HG02981 (cell line): Measurements from ENCODE around the gene MKNK1.

Experiments used
- ATAC-seq: cut with Tn5 transposase; IDR thresholded peaks from one replicate; pipeline ENCODE4 v1.9.1; 2021; ENCODE audit warnings: mild to moderate bottlenecking, moderate library complexity; ENCODE audit not compliant: unreplicated experiment

The MKNK1 gene

DNA sequence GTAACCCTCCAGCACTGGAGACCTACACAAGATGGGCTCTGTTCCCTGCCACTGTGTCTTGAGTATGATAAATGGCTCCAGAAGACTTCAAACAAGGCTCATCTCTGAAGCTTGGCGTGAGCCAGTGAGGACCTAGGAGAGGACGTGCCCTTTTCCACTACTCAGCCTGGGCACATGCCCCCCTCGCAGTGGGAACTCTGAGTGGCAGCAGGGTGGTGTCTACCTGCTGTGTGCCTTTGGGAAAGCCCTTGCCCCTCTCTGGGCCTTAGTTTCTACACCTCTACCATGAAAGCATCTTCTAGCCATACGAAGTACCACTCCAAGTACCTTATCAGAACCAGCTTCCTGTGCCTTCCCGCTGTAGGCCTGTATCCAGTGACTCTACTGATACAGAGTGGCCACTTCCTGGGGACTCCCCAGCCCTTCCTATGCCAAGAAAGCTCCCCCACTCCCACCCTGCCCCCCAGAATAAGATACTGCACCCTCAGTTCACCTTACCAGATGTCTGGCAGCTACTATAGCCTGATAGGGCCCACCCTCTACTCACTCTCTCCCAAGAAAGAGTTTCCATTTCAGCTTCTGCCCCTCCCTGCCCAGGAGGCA is 15.7 kb upstream of the MKNK1 start:
- no peak for ATAC-seq

DNA sequence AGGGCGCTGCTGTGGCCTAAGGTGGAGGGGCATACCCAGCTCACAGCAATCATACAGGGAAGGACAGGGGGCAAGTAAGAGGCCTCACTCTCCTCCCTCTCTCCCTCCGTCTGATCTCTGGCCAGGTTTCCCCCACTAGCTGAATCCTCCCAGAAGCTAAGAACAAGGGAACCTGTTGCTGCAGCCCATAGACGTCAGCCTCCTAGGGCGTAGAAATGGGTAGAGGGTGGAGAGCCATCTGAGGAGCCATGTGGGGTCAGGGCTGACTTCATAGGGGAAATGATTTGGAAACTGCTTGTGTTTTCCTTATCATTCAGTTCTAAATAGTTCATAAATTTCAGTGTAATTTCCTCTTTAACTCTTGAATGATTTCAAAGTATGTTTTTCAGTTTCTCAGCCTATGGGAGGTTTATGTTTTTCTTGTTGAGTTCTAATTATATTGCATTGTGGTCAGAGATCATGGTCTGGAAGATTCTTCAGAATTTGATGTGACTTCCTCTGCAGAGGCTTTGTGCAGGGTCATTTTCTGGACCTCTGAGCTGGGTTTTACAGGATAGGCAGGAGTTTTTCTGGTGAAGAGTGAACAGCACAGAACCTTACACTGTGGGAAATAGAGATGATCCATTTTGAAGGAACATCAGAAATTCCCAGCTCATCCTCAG is 14.8 kb upstream of the MKNK1 start:
- no peak for ATAC-seq

DNA sequence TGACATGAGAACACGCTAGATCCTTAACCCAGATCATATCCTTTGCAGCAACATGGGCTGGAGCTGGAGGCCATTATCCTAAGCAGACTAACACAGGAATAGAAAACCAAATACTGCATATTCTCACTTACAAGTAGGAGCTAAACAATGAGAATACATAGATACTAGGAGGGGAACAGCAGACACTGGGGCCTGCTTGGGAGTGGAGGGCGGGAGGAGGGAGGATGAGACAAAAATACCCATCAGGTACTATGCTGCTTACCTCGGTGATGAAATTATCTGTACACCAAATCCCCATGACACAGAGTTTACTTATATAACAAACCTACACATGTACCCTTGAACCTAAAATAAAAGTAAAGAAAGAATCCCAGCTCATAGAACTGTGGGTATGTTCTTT is 13.8 kb upstream of the MKNK1 start:
- no peak for ATAC-seq

DNA sequence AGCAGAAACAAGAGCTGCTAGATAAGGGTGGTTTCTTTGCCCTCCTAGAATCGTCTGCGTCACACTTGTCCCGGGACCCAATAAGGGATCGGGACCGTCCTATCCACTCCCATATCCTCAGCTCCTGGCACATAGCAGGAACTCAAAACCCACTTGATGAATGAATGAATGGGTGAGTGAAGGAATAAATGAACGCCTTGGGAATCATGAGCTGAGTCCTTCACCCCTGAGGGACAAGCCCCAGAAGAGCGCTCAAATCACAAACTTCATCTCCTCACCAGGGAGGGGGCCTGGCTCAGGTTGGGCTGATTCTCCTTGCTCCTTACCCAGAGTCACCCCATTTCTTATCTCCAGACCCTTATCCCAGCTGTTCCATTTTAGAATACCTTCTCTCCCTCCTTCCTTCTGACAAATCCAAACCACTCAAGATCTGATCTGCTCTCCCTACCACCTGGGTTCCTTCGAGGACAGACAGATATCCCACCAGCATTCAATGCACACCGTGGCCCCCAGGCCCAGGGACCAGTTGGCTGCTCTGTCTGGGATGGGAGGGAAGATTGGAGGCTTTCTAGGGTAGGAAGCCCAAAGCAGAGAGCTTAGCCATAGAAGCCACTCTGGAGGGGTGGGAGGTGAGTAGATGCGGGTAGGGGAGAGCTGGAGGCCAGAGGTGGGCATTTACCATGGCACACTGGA is 13.2 kb upstream of the MKNK1 start:
- no peak for ATAC-seq

DNA sequence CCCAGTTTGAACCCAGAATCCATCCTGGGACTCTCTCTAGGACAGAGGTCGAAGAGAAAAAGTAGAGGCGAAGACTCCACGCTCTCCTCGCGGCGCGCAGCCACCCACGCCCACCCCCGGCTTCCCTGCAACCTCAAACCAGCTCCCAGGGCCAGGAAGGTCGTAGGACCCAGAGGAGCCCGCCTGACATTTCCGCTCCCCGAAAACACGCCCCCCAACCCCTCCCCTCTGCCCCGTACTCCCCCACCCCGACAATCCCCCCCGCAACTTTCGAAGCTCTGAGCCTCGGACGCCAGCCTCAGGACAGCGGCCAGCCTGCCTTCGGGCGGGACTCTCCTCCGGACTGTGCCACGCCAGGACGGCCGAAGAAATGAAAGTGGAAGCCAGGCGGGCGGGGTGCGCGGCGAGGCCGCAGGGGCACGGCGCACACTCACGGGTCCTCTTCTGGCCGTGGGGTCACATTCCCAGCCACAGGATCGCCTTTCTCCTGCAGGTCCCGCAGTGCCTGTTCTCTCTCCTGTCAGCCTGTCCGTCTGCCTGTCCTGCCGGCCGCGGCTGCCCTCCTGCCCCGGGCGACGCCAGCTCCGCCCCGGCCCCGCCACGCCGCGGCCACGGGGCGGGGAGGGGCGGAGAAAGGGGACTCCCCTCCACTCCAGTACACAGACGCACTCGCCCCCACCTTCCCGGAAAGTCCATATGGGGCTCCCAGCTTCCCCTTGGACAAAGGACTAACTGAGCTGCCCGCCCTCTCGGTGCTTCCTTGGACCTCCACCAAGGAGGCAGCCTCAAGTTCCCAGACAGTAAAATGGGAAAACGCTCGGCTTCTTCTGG is 12.4 kb upstream of the MKNK1 start, which contains the start of gene MOB3C:
Gene MOB3C, minus strand, starts transcription at position 535 of the 831 bp plus-strand sequence. CDS start 3,490 bp downstream, outside the sequence.
- peak; percentile 63 for ATAC-seq

DNA sequence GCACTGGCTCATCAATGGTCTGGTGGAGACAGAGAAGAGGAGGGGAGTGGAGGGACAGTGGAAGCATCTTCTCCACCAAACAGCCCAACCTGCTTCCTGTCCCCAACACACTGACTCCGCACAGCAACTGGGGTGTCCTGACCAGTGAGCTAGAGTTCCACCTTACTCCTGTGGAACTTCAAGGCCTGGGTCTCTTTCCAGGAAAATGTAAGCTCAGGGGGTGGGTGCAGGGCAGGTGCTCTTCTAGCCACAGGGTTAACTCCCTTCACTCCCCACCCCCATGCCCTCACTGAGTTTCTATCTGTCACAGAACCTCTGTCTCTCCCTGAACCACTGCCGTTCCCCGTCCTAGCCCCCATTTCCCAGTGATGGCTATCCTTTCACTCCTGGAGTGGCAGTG is 11.7 kb upstream of the MKNK1 start:
- no peak for ATAC-seq

DNA sequence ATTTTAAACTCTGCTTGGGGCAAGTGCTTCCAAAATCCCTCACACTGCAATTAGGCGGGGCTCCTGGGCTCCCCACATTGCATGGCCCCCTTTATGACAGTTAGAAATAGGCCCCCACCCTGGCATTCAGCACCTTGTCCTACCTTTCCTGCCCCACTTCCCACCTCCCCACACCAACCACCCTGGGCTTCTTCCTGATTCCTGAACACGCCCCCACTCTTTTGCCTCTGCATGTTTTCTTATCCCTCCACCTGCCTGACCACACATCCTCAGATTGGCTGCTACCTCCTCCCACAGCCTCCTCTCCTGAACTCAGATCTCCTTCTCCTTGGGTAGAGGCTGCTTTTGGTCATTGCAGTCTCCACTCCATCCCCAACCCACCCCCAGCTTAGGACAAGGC is 11.0 kb upstream of the MKNK1 start:
- no peak for ATAC-seq

DNA sequence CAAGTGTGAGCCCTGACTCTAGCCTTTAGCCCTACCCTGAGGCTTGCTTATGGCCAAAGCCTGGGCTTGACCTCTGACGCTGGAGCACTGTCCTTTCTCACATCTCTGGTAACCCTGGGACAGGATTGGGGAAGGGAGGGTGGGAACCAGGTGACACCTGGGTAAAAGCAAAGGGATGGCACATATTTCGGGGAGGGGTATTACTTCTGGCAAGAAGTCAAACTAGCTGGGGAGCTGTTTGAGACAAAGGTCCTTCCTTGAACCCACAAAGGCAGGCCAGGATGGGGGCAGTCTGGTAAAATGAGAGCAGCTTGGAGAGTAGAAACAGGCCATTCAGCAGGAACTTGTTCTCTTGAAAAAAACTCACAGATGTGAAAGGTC is 10.5 kb upstream of the MKNK1 start:
- ATAC-seq = no peak

DNA sequence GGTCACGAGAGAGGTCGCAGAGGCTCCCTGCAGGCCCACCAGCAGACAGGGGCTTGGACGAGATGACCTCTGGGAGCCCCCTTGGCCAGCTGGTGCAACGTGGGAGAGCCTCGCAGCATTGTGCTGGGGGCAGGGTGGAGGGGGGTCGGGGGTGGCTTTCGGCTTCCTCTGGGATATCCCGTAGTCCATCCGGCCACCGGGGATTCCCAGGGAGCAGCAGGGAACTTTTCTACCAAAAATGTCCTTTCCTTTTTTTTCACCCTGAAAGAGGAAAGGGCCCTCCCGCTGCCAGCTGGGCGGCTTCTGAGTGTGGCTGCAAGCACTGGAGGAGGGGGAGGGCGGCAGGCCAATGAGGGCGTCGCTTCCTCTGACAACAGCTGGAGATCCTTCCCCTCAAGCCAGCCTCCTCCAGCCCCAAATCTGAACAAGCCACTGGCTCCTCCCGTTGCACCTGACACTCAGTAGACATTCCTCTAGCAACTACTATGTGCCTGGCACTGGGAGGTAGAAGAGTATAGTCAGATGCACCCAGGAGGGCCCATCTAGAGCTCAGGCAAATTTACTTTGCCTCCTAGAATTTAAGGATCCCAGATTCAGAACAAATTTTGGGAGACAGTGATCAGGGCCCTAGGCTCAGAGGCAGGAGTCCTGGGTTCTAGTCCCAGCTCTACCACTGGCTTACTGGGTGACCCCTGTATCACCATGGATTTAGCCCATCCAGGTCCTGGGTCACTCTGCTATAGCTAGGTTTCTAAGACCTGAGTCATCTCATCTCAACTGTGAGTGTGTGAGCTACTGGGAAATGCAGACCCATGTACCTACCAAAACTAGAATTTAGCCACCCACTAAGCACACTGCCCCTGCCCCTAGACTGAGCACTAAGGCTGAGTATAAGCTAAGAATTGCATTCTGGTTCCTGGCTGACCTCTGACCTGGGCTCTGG is 9.9 kb upstream of the MKNK1 start:
- peak; percentile 47 for ATAC-seq

DNA sequence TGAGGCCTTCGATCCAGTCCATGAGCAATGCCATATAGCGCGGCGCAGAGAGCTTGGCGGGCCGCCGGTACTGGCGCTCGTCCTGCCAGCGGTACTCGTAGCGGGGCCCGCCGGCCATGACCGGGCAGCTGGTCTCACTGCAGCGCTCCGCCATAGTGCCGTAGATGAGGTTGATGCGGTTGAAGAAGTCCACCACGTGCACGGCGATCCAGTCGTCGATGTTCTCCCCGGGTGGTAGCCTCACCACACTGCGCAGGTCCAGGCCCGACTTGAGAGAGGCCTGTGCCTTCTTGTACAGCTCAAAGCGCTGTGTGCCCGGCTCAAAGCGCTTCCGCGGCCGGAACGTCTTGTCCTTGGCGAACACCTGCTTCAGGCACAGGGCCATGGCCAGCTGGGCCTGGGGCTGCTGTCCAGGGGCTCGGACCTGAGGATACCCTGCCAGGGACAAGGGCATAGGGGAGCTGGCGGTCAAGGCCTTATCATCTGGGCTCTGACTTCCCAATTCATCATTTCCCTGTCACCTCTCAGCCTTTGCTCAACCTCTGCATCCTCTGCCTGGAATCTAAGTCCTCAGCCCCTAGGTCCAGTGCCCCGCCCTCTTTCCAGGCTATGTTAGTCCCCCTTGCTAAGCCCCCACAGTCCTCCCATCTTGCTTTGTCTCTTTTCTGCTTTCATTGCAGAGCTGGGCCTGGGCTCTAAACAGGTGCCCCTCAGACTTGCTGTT is 9.0 kb upstream of the MKNK1 start:
- ATAC-seq = no peak

DNA sequence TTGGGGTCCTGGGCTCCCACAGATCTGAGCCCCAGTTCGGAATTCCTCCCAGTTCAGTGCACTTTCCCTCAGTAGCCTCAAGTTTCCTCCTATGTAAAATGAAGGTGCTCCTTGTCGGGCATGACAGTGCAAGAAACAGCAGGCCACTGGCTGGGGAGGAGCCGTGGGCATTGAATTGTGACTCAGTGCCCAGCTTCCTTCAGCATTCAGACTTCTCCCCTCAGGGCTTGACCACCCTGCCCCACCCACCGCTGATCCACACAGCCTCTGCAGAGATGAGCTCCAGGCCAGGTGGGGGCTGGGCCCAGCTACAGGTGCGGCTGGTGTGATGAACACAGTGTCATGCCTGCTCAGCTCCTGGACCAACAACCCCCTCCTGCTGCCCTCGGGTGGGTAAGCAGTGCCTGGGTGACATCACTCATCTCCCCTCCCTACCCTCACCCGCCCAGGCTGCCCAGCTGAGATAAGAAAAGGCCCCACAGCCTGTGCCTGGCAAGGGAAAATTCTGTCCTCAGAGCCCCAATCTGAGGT is 7.7 kb upstream of the MKNK1 start:
- no peak for ATAC-seq

DNA sequence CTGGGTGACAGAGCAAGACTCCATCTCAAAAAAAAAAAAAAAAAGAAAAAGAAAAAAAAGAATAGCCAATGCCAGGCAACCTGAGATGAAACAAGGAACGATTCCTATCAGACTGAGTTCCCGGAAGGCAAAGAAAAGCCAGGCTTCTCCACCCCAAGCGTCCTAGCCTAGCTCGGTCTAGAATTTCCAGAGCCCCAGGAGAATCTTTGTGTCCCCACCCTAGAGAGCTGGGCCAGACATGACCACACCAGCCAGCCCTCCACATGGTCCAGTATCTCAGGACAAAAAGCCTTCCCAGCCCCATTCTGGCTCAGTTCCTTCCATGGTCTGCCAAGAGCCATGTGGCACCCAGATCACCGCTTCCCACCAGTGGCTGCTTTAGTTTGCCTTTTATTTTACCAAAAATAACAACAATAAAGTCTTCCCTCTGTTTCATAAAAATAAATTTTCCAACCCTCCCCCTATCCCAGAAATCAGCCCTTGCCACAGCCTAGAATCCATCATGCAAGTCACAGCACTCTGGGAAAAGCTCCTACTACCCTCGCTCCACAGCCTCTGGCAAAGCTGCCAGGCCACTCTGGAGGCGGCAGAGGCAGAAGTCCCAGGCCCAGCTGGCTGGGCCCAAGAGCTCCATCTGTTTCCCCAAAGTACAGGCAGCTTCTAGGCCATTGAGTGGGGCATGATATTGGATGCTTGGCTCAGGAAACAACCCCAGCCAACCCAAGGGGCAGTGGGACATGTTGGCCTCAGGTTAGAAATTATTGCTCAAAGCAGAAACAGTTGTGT is 3.5 kb upstream of the MKNK1 start:
- no peak for ATAC-seq

DNA sequence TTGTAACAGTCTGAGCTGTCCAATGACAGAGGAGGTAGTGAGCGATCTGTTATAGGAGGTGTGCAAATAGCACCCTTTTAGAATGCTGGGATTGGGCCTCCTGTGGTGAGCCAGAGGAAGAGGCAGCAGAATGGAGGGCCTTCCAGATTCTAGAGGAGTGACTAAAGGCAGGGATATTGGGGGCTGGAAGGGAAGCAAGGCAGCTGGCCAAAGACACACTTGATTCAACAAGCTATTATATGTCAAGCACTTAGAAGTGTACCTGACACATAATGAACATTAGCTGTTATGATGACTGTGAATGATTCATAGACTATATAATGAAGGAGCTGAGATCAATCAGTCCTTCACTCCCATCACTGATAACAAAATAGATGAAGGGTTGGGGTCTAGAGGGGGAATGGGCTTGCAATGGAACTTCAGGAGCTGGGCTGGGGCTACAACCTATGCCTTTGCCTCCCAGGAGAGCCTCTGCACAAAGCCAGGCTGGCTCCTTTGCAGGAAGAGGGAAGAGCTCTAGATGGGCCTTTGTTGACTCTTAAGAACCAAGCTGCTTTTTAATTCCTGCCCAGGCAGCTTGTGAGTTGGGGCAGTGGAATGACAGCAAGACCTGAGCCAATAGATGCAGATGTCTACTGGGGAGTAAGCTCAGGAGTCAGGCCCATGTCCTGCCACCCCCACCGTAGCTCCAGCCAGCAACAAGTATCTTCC is 2.3 kb upstream of the MKNK1 start:
- no peak for ATAC-seq

DNA sequence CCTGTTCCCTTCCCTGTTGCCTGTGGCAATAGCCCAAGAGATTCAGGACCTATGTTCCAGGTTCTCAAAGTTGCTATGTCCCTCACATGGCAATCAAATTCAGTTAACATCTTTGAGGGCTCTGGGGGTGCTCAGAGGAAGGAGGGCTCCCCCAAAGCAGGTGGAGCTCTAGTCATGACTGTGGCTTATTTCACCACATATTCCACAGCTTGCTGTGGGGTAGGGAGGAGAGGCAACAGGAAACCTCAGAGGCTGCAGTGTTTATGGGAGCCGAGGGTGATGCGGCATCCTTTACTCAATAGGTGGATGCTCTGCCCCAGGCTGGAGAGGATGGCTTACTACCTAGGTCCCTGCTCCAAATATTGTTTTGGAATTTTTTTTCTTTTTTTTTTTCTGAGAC is 1.2 kb upstream of the MKNK1 start:
- ATAC-seq = no peak

DNA sequence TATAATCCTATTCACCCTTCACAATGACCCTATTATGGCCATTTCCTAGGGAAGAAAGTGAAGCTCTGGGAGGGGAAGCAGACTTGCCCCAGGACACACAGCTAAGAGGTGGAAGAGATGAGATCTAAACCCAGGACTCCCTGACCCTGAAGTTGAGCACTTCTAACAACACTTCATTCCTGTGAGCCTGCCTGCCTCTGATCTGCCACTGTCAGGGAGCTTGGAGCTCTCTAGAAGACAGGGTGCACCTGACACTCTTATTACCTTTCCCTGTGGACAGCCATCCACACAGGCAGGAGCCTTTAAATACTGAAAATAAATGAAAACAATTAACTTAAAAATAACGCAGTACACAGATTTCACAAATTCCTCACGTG is 599 bp downstream of the MKNK1 start:
- ATAC-seq = no peak

DNA sequence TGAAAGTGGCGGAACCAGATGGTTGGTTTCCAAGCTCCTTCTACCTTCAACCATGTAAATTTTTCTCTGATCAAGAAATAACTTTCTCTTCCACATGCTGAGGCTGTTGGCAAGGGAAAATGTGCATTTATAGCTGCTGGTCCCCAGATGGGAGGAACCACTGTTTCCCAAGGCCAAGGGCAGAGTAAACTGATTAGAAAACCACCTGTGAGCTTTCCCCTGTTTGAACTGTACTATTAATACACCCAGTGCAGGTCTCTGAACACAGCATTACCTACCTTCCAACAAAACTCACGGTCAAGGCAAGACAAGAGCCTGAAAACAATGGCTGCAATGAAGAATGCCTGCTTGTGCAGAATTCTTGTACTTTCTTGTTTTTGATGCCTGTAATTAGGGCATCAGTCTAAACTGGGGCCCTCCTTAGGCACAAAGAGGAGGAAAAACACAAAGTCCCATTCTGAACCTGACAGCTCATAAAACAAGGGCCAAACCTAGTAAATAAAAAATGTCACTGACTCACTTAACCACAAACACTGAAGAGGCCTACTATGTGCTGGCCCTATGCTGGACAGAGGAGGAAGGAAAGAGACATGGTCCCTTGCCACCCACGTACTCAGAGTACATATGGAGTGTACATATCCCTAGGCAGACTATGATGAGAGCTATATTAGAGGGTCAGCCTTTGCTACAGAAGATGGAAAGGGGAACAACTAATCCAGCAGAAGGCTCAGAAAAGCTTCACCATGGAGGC is 2.6 kb downstream of the MKNK1 start:
- ATAC-seq = no peak
